Thyroid gland (tissue), 4 donors: ENCODE data around the gene SCFD2. TPM values are rescaled to one million over a fixed set of nuclear protein-coding genes. Genes with fewer than 3 reads are reported as not detected.

Source experiments
- DNase-seq, 2 donors: peaks; one replicate each; pipeline ENCODE4 v3.0.0-alpha.2; 2019
- H3K27ac ChIP-seq, 3 donors: fragments of 200-600 bp; sonication (generic); 1 replicate in 2 of 3; 2 replicates in 1 of 3; pipeline ENCODE4 v1.5.1; 2016 to 2019; ENCODE audit warnings: mild to moderate bottlenecking in 1 of 3, moderate library complexity in 1 of 3
- H3K27me3 ChIP-seq: fragments of 200-600 bp; sonication (generic); one replicate; pipeline ENCODE4 v1.5.1; 2019
- H3K36me3 ChIP-seq, 2 donors: fragments of 200-600 bp; sonication (generic); one replicate each; pipeline ENCODE4 v1.5.1; 2016 to 2019
- H3K4me1 ChIP-seq, 2 donors: fragments of 200-600 bp; sonication (generic); one replicate each; pipeline ENCODE4 v1.5.1; 2017 to 2019
- H3K4me3 ChIP-seq, 3 donors: fragments of 200-600 bp; sonication (generic); replicated peaks in 1 of 3; 1 replicate in 2 of 3; 2 replicates in 1 of 3; pipeline ENCODE4 v1.5.1; 2016; ENCODE audit warnings: mild to moderate bottlenecking in 1 of 3
- H3K9me3 ChIP-seq: fragments of 200-600 bp; sonication (generic); one replicate; pipeline ENCODE4 v1.5.1; 2017
- CTCF ChIP-seq, 6 experiments: fragments of 200-600 bp in 3 of 6; fragments of 450-650 bp in 3 of 6; sonication (generic) in 3 of 6; IDR thresholded peaks; one replicate each; pipeline ENCODE4 v1.5.1; 2016 to 2019; ENCODE audit warnings: antibody characterized with exemption in 6 of 6, mild to moderate bottlenecking in 2 of 6, inconsistent platforms in 1 of 6, moderate library complexity in 1 of 6
- POLR2A ChIP-seq, 2 donors: fragments of 450-650 bp; IDR thresholded peaks; one replicate each; pipeline ENCODE4 v1.6.1; 2017; ENCODE audit warnings: antibody characterized with exemption in 2 of 2, mild to moderate bottlenecking in 2 of 2, moderate library complexity in 1 of 2
- WGBS, 2 donors: methylation state at CpG; one replicate each; pipeline ENCODE4 v1.1.5; 2017; 5-methylcytosine and 5-hydroxymethylcytosine counted together
- intact Hi-C: fragments of 100-400 bp; cut with DNase I; formaldehyde crosslinking; loops from one replicate; pipeline ENCODE4 v1.15.1; 2023
- total RNA-seq, 4 donors: library from RNA; depleted of rRNA; stranded (reverse); fragments of >200 nt; gene quantifications; one replicate each; pipeline ENCODE4 v1.2.3, GENCODE V29; 2016

The SCFD2 gene
- total RNA-seq, 4 donors from 2014 or later, result 10.3 to 32.9 (median 28.2) TPM

GRCh38 chr4:53007024-53007423 lies 358.8 kb downstream of the SCFD2 start:
- peaks cover 24 to 27% of the 10 kb centered on the region in 2 donors for H3K4me1 ChIP-seq
- WGBS, 2 donors, result 90 to 96% methylated on average over 4 of the region's 4 CpGs
- H3K36me3 ChIP-seq, result no peaks in the 10 kb centered on the region
- H3K4me3 ChIP-seq, result no peak overlapping the region
- no peak for DNase-seq
- TF ChIP-seq CTCF (IDR thresholded peaks at IDR 0.05) (no peak), POLR2A (IDR thresholded peaks at IDR 0.05) (no peak)
- no peaks in the 10 kb centered on the region for H3K9me3 ChIP-seq
- no peak overlapping the region for H3K27ac ChIP-seq
- intact Hi-C loops, result no loop called here
- H3K27me3 ChIP-seq, result no peaks in the 10 kb centered on the region

DNA sequence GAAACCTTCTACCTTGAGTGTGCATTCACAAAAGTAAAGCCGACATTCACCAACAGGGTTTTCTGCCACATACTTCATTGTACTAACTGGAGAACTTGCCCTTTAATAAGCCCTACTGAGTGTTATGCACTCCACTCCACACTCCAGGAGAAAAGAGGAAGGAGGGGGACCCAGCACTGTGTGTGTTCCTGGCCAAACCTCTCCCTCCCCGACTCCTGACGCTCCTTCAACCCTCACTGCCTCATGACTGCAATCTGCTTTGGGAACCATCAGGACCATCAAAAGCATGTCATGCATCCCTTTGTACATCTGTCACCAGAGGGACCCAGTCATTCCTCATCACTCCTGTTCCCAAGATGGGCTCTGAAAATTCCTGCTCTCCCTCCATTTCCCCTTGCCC lies 360.1 kb downstream of the SCFD2 start:
- Histone ChIP-seq H3K4me1 (peaks cover 12 to 16% of the 10 kb centered on the region in 2 donors), H3K27ac (no peak overlapping the region), H3K9me3 (no peaks in the 10 kb centered on the region), H3K36me3 (no peaks in the 10 kb centered on the region), H3K4me3 (no peak overlapping the region), H3K27me3 (no peaks in the 10 kb centered on the region)
- intact Hi-C loops, result no loop called here
- WGBS, 2 donors, result 63 to 69% methylated on average over 3 of the region's 3 CpGs
- DNase-seq, result no peak
- TF ChIP-seq POLR2A (IDR thresholded peaks at IDR 0.05) (no peak), CTCF (IDR thresholded peaks at IDR 0.05) (no peak)

GRCh38 chr4:53005149-53005546 lies 360.7 kb downstream of the SCFD2 start:
- intact Hi-C loops, result no loop called here
- Histone ChIP-seq H3K36me3 (no peaks in the 10 kb centered on the region), H3K9me3 (no peaks in the 10 kb centered on the region), H3K4me1 (peaks cover 11% of the 10 kb centered on the region in 2 donors), H3K27me3 (no peaks in the 10 kb centered on the region), H3K27ac (no peak overlapping the region), H3K4me3 (no peak overlapping the region)
- 77 to 92% methylated on average over 2 of the region's 2 CpGs for WGBS, 2 donors
- TF ChIP-seq POLR2A (IDR thresholded peaks at IDR 0.05) (no peak), CTCF (IDR thresholded peaks at IDR 0.05) (no peak)
- DNase-seq, result no peak

DNA sequence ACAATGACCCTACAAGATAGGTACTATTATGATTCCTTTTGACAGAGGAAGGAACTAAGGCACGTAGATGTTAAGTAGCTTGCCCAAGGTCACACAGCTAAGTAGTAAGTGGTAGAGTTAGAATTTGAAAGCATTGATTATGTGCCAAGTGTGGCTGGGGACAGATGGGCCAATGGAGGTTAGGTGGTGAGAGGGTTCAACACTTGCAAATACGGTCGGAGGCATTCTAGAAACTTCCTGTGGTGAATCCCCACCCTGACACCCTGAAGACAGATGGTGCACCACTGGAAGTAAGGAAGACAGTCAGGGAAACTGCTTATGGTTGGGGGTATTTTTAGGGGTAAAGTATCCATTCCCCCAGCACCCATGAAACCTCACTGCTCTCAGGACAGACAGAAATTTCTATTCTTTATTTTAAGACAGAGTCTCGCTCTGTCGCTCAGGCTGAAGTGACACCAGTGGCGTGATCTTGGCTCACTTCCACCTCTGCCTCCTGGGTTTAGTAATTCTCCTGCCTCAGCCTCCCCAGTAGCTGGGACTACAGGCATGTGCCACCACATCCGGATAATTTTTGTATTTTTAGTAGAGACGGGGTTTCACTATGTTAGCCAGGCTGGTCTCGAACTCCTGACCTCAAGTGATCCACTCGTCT lies 361.2 kb downstream of the SCFD2 start:
- no peak overlapping the region for H3K4me3 ChIP-seq
- H3K27me3 ChIP-seq, result no peaks in the 10 kb centered on the region
- WGBS, 2 donors, result 92 to 95% methylated on average over 10 of the region's 10 CpGs
- no peak for TF ChIP-seq CTCF (IDR thresholded peaks at IDR 0.05)
- no peak for TF ChIP-seq POLR2A (IDR thresholded peaks at IDR 0.05)
- intact Hi-C loops, result no loop called here
- DNase-seq, result no peak
- H3K9me3 ChIP-seq, result no peaks in the 10 kb centered on the region
- H3K36me3 ChIP-seq, result no peaks in the 10 kb centered on the region
- H3K27ac ChIP-seq, result no peak overlapping the region
- H3K4me1 ChIP-seq, result peaks cover 9 to 11% of the 10 kb centered on the region in 2 donors

GRCh38 chr4:53003959-53004358 lies 361.9 kb downstream of the SCFD2 start:
- intact Hi-C loops, result no loop called here
- no peak overlapping the region for H3K4me3 ChIP-seq
- no peaks in the 10 kb centered on the region for H3K9me3 ChIP-seq
- TF ChIP-seq CTCF (IDR thresholded peaks at IDR 0.05) (no peak), POLR2A (IDR thresholded peaks at IDR 0.05) (no peak)
- no peak for DNase-seq
- no peaks in the 10 kb centered on the region for H3K27me3 ChIP-seq
- WGBS, 2 donors, result 97 to 99% methylated on average over 3 of the region's 3 CpGs
- peaks cover 3 to 6% of the 10 kb centered on the region in 2 donors for H3K4me1 ChIP-seq
- H3K36me3 ChIP-seq, result no peaks in the 10 kb centered on the region
- H3K27ac ChIP-seq, result no peak overlapping the region
